Measurements from ENCODE around the gene GPR180. TPM values are rescaled to one million over a fixed set of nuclear protein-coding genes. Genes with fewer than 3 reads are reported as not detected.

Gene GPR180
- polyA plus RNA-seq, 1 donor, result 5.6 TPM

- H3K27me3 ChIP-seq (ENCODE audit: control insufficient read depth, insufficient read depth, low read length), result peaks cover 39% of the 10 kb centered on the region
- no peaks in the 10 kb centered on the region for H3K4me1 ChIP-seq (ENCODE audit: control insufficient read depth, insufficient read depth, low read length)
- no peaks in the 10 kb centered on the region for H3K36me3 ChIP-seq (ENCODE audit: control insufficient read depth, insufficient read depth, low read length)
- no peaks in the 10 kb centered on the region for H3K9me3 ChIP-seq (ENCODE audit: control insufficient read depth, low read depth, low read length)
- 100% methylated on average over 1 of the region's 2 CpGs for WGBS (ENCODE audit: insufficient coverage, low lambda C conversion rate)
- no peak for DNase-seq
- H3K4me3 ChIP-seq (ENCODE audit: low read length), result no peak overlapping the region
- H3K27ac ChIP-seq (ENCODE audit: low read length), result no peak overlapping the region
Observed at GRCh38 chr13:94678845-94679244, 77.2 kb downstream of the GPR180 start.

- no peaks in the 10 kb centered on the region for H3K9me3 ChIP-seq (ENCODE audit: control insufficient read depth, low read depth, low read length)
- 100% methylated on average over 1 of the region's 6 CpGs for WGBS (ENCODE audit: insufficient coverage, low lambda C conversion rate)
- DNase-seq, result no peak
- no peaks in the 10 kb centered on the region for H3K4me1 ChIP-seq (ENCODE audit: control insufficient read depth, insufficient read depth, low read length)
- H3K27me3 ChIP-seq (ENCODE audit: control insufficient read depth, insufficient read depth, low read length), result peaks cover 40% of the 10 kb centered on the region
- H3K4me3 ChIP-seq (ENCODE audit: low read length), result no peak overlapping the region
- H3K27ac ChIP-seq (ENCODE audit: low read length), result no peak overlapping the region
- H3K36me3 ChIP-seq (ENCODE audit: control insufficient read depth, insufficient read depth, low read length), result no peaks in the 10 kb centered on the region
Observed at GRCh38 chr13:94679614-94680013, 78.0 kb downstream of the GPR180 start.

- H3K4me1 ChIP-seq (ENCODE audit: control insufficient read depth, insufficient read depth, low read length), result no peaks in the 10 kb centered on the region
- H3K27me3 ChIP-seq (ENCODE audit: control insufficient read depth, insufficient read depth, low read length), result peaks cover 38% of the 10 kb centered on the region
- no peaks in the 10 kb centered on the region for H3K9me3 ChIP-seq (ENCODE audit: control insufficient read depth, low read depth, low read length)
- no peak for DNase-seq
- no peaks in the 10 kb centered on the region for H3K36me3 ChIP-seq (ENCODE audit: control insufficient read depth, insufficient read depth, low read length)
- WGBS (ENCODE audit: insufficient coverage, low lambda C conversion rate), result no CpG with 5 or more reads among the region's 2 CpGs
- H3K4me3 ChIP-seq (ENCODE audit: low read length), result no peak overlapping the region
- no peak overlapping the region for H3K27ac ChIP-seq (ENCODE audit: low read length)
Observed at GRCh38 chr13:94682229-94682628, 80.6 kb downstream of the GPR180 start.

- 92% methylated on average over 2 of the region's 5 CpGs for WGBS (ENCODE audit: insufficient coverage, low lambda C conversion rate)
- no peaks in the 10 kb centered on the region for H3K9me3 ChIP-seq (ENCODE audit: control insufficient read depth, low read depth, low read length)
- no peak overlapping the region for H3K4me3 ChIP-seq (ENCODE audit: low read length)
- H3K27ac ChIP-seq (ENCODE audit: low read length), result no peak overlapping the region
- DNase-seq, result no peak
- H3K36me3 ChIP-seq (ENCODE audit: control insufficient read depth, insufficient read depth, low read length), result no peaks in the 10 kb centered on the region
- H3K4me1 ChIP-seq (ENCODE audit: control insufficient read depth, insufficient read depth, low read length), result no peaks in the 10 kb centered on the region
- peaks cover 32% of the 10 kb centered on the region for H3K27me3 ChIP-seq (ENCODE audit: control insufficient read depth, insufficient read depth, low read length)
Observed at GRCh38 chr13:94683409-94683808, 81.8 kb downstream of the GPR180 start.

Other genes with a start within 250 kb of the GPR180 start
- gene DCT, start 122.2 kb upstream of the GPR180 start, polyA plus RNA-seq, result 0.13 TPM
- gene TGDS, start 5.7 kb upstream of the GPR180 start, polyA plus RNA-seq, result 21.6 TPM
- not detected for gene SOX21, start 110.7 kb downstream of the GPR180 start, polyA plus RNA-seq